ENCODE data around the gene C22orf42.

Gene C22orf42

GRCh38 chr22:32132783-32133182 is 26.3 kb downstream of the C22orf42 start:
- DNase-seq, result no peak

GRCh38 chr22:32132126-32132525 is 27.0 kb downstream of the C22orf42 start:
- DNase-seq, result no peak

DNA sequence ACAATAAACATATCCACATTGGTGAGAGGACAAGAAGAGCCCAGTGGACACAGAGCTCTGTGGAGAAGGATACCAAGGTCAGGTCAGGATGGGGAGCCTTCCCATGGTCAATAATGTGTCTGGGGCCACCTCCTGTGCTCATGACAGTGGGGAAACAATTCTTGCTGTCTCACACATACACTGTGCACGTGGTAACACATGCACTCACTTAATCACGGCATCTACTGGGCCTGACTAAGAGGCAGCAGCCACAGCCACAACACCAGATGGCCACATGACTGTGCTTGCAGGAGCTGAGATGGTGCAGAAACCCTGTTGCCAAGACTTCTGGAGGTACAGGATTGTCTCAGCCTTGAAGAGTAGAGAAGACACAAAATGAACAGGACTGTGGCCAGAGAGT is 28.6 kb downstream of the C22orf42 start:
- DNase-seq, result no peak

GRCh38 chr22:32127904-32128303 is 31.2 kb downstream of the C22orf42 start:
- no peak for DNase-seq

DNA sequence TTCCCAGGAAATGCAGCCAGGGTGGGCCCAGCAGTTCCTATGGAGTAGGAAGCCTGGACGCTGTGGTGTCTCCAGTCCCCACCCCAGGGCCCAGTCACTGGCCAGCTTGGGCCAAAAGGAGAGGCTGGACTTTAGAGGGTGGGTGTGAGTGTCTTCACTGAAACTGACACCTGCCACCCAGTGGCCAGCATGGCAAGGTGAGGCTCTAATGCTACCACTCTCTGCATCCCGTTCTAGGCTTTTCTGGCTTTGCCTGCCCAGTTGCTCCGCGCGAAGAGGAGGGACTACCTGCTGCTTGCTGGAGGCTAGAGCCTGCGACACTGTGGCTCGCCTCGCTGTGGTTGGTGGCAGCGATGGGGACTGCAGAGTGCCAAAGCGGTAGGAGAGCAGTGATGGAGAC is 35.4 kb downstream of the C22orf42 start:
- no peak for DNase-seq

- no peak for DNase-seq
Observed at GRCh38 chr22:32122899-32123298, 36.2 kb downstream of the C22orf42 start.

DNA sequence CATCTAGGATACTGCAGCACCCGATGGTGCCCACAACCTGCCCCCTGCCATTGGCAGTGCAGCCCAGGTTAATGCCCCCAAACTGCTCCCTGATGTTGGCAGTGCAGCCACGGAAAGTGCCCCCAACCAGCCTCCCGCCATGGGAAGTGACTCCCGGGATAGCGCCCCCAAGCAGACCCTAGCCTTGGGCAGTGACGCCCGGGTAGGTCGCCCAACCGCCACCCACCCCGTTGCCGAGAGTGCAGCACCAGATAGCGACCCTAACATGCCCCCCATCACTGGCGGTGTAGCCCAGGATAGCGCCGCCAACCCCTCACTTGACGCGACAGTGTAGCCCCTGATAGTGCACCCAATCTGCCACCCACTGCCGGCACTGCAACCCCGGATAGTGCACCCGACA is 38.5 kb downstream of the C22orf42 start:
- no peak for DNase-seq

DNA sequence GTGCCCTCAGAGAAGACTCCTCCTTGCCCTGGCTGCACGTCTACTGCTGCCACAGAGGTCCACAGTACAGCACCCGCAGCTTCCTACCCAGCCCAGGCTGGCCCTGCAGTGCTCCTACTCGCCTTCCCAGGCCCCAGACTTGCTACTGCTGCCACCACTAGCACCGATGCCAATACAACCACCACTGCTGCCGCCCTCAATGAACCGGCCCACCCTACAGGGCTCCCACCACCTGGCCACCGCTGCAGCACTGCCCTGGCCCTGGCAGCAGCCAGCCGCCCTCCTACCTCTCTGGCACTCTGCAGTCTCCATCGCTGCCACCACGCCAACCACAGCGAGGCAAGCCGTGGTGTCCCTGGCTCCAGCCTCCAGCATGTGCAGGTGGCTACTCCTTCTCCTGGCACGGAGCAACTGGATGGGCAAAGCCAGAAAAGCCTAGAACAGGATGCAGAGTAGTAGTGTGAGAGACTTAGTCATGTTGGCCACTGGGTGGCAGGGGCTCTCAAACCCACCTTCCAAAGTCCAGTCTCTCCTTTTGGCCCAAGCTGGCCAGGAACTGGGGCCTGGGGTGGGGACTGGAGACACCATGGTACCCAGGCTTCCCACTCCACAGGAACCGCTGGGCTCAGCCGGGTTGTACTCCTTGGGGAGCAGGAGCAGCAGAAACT is 39.4 kb downstream of the C22orf42 start:
- DNase-seq, result no peak

GRCh38 chr22:32112380-32112779 is 46.7 kb downstream of the C22orf42 start:
- no peak for DNase-seq

DNA sequence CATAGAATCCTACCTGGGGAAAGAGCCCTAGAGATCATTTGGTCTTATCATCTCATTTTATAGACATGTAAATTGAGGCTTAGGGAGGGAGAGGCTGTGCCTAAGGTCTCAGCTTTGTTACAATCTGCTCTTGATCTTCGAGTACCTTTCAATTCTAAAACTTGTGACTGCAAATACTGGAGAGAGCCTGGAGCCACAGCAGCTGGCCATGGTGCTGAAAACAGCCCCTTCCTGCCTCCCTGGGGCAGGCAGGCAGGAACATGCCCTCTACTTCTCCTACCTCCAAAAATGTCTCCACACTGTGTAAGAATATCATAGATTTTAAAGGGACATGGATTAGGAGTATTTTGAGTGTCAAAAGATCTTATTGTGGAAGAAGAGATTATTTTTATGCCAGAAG is 52.2 kb downstream of the C22orf42 start:
- no peak for DNase-seq

DNA sequence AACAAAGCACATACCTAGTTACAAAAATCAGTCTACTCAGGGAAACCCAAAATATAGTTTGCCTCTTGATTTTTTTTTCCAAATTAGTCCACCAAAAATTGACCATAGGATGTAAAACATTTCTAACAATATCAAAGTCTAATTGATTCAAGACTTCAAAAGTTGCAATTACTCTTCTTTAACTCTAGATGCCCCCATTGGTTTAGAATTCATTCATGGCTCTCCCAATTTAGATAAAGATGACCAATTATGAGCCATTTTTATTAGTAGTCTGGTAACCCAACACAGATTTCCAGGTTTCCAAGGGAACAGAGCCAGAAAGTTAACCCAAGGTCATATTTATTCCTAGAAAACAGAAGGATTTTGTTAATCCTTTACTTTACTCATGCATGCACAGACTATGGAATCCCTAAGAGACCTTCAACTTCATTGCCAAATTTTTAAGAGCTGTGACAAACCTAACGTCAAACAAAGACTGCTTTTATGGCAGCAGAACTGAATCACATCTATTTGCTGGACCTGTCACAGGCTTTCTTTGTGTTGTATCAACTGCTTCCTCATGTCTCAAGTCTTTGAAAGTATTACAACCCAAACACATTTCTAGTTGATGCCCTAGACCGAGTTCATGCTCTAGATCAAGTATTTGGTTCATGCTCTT is 55.3 kb downstream of the C22orf42 start:
- no peak for DNase-seq

- no peak for DNase-seq
Observed at GRCh38 chr22:32100711-32101110, 58.4 kb downstream of the C22orf42 start.

Measured in NCI-H526 treated with DMSO at 0.1 percent for 48 hours (cell line).